GM12872 (cell line): ENCODE measurements around the gene PRX.

Source experiments
- TF ChIP-seq, protein P1 (sequence below): IDR thresholded peaks from 3 replicates; pipeline ENCODE4 v1.5.1; 2011; ENCODE audit warnings: low read depth, mild to moderate bottlenecking, low read length, moderate library complexity; ENCODE audit not compliant: insufficient read depth

The PRX gene

DNA sequence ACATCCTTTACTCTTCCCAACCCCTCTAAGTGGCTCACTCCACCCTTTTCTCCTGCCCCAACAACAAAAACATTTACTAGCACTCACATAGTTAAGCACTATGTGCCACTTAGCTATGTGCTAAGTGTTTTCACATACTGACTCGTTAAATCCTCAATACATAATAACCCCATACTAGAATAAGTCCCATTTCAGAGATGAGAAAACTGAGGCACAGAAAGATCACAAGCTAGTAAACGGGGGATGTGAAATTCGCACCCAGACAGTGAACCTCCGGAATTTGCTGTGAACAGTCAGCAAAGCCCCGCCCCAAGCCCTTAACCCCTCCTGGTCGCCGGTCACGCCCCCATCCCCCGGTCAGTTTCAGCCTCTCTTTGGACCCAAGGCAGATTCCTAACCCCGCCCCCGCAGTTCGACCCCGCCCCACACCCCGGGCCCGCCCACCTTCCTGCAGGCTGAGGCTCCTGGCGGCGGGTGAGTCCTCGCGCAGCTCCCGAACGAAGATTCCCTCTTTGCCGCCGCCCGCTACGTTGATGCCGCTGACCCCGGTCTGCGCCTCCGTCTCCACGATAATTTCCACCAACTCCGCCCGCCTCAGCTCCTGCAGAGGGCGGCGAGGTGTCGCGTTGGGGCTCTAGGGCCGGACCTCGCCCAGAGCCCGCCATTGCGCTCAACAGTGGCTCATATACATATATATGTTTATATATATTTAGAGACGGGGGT, 9.8 kb downstream of the PRX start:
- TF ChIP-seq, protein P1, sequence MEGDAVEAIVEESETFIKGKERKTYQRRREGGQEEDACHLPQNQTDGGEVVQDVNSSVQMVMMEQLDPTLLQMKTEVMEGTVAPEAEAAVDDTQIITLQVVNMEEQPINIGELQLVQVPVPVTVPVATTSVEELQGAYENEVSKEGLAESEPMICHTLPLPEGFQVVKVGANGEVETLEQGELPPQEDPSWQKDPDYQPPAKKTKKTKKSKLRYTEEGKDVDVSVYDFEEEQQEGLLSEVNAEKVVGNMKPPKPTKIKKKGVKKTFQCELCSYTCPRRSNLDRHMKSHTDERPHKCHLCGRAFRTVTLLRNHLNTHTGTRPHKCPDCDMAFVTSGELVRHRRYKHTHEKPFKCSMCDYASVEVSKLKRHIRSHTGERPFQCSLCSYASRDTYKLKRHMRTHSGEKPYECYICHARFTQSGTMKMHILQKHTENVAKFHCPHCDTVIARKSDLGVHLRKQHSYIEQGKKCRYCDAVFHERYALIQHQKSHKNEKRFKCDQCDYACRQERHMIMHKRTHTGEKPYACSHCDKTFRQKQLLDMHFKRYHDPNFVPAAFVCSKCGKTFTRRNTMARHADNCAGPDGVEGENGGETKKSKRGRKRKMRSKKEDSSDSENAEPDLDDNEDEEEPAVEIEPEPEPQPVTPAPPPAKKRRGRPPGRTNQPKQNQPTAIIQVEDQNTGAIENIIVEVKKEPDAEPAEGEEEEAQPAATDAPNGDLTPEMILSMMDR, result no peak

DNA sequence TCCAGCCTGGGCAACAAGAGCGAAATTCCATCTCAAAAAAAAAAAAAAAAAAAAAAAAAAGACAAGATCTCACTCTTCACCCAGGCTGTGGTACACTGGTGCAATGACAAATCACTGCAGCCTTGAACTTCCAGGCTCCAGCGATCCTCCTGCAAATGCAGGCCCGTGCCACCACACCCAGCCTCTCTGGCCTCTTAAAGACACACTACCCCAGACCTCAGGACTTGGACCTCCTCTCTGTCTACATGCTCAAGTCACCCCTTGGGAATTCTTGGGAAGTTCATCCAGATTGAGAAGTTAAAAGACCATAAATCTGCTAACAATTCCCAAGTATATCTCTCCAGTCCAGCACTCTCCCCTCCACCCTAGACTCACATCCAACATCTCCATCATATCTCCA, 12.6 kb downstream of the PRX start:
- TF ChIP-seq, protein P1, result no peak

DNA sequence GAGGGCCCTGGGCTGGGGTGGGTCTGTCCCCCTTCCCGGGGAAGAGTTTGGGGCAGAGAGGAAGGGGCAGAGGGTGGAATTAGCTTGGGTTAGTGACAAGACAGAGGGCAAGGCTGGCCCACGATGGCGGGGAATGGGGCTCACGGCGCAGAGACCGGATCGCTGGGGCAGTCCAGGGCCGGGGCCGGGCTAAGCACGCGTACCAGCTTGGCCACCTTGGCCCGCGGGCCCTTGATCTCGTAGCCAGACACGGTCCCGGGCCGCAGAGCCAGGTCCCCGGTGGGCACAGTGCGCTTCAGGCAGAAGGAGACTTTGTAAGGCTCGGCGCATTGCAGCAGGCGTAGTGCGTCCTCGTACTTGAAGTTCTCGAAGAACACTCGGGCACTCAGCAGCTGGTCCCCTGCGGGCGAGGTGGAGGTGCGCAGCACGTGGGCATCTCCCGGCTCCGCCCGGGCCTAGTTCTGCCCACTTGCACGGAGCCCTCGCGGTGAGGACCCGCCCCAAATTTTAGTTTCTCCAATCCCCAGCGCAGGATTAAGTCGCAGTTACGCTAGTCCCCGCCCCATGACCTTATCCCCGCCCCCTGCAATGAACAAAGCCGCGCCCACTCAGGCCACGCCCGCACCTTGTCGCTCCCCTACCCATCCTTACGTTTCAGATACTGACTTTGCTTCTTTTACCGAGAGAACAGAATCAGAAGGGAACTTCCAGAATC, 14.6 kb downstream of the PRX start:
- TF ChIP-seq, protein P1, result no peak

DNA sequence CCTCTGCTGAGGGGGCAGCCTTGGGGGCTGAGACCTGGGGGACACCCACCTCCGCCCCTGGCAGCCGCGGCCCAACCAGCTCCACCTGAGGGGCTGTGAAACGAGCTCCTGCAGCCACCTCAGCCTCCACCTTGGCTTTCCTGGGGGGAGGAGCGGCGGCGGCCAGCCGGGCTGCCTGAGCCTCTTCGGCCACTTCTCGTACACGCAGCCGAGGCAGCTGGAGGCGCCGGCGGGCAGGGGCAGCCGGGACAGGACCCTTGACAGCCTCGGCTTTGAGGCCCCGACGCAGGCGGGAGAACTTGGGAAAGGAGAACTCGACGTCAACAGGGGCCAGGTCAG, 15.6 kb downstream of the PRX start:
- TF ChIP-seq, protein P1, result no peak

DNA sequence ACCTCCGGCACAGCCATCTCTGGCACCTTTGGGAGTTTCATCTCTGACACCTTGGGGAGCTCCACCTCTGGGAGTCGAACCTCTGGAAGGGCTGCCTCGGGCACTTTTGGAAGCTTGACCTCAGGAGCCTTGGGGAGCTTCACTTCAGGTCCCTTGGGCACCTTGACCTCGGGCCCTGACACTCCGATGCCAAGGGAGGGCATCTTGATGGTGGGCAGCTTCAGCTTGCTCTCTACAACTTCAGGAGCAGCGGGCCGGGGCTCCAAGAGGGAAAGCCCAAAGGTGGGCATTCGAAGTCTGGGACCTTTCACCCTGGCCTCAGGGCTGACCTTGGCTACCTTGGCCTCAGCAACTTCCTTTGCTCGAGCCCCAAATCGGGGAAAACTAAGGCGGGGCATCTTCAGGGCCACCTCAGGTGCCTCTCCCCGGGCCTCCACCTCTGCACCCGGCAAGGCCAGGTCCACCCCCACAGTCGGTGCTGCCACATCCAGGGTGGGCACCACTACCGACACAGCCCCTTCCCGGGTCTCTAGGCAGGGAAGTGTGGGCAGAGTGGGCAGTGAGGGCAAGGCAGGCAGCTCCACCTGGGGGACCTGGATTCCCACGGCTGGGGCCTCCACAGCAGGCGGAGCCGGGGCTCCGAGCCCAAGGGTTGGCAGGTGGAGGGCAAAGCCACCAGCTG, 16.2 kb downstream of the PRX start:
- TF ChIP-seq, protein P1, result no peak

DNA sequence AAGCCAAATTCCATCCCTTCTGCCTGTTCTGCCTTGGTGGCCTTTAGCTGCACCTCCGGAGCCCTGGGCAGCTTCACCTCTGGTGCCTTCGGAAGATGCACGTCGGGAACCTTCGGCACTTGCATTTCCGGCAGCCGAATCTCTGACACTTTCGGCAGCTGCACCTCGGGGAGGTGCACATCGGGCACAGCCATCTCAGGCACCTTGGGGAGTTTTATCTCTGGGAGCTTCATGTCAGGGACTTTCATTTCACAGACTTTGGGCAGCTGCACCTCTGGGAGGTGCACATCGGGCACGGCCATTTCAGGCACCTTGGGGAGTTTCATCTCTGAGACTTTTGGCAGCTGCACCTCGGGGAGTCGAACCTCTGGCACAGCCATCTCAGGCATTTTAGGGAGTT, 17.2 kb downstream of the PRX start:
- TF ChIP-seq, protein P1, result no peak

DNA sequence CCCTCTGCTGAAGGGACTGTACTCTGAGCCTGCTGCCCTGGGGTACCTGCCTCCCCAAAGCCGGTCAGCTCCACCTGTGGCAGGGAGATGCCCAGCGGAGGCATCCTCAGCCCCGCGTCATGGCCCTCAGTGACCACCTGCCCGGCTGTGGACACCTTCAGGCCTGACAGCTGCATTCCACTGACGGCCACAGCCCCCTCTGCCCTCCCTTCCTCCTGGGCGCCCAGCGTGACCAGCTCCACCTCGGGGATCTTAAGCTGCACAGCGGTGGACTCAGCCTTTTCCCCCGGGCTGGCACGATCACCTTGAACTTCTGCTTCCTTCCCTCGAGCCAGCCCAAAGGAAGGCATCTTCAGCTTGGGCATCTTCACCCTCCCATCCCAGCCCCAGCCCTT, 18.4 kb downstream of the PRX start:
- TF ChIP-seq, protein P1, result no peak
